Non-pigmented ciliary epithelial cell (primary cell): ENCODE measurements around the gene DGCR6.
"Not testable (repeated sequence)": the region's sequence is repeated elsewhere in the genome, so short reads cannot be mapped to it uniquely, and the experiment has no call there.

ENCODE experiments used
- DNase-seq: peaks from one replicate; pipeline ENCODE4 v3.0.0-alpha.2; 2010; ENCODE audit warnings: low read depth

DGCR6 gene

GRCh38 chr22:18931905-18932652, 26.0 kb downstream of the DGCR6 start:
- no peak for DNase-seq

GRCh38 chr22:18933914-18934313, 27.8 kb downstream of the DGCR6 start:
- no peak for DNase-seq

- DNase-seq = not testable (repeated sequence)
Observed at GRCh38 chr22:18934688-18935087, 28.6 kb downstream of the DGCR6 start.

- DNase-seq = no peak
Observed at GRCh38 chr22:18935889-18936529, 29.9 kb downstream of the DGCR6 start, which contains the start of gene PRODH. PRODH (minus strand) TSS chr22:18936293; CDS start chr22:18936287, 6 bp downstream.

GRCh38 chr22:18938691-18939090, 32.6 kb downstream of the DGCR6 start:
- DNase-seq = not testable (repeated sequence)

- not testable (repeated sequence) for DNase-seq
Observed at GRCh38 chr22:18947105-18947504, 41.0 kb downstream of the DGCR6 start.

GRCh38 chr22:18947905-18948304, 41.8 kb downstream of the DGCR6 start:
- DNase-seq = no peak

- no peak for DNase-seq
Observed at GRCh38 chr22:18950141-18950540, 44.0 kb downstream of the DGCR6 start.

- DNase-seq = no peak
Observed at GRCh38 chr22:18952022-18952421, 45.9 kb downstream of the DGCR6 start.

GRCh38 chr22:18953128-18953527, 47.0 kb downstream of the DGCR6 start:
- not testable (repeated sequence) for DNase-seq

- DNase-seq = not testable (repeated sequence)
Observed at GRCh38 chr22:18954303-18954989, 48.3 kb downstream of the DGCR6 start.

- DNase-seq = no peak
Observed at GRCh38 chr22:18954990-18955571, 49.0 kb downstream of the DGCR6 start.

- no peak for DNase-seq
Observed at GRCh38 chr22:18955696-18956095, 49.6 kb downstream of the DGCR6 start.

GRCh38 chr22:18956121-18956895, 50.2 kb downstream of the DGCR6 start:
- not testable (repeated sequence) for DNase-seq

GRCh38 chr22:18956956-18957355, 50.8 kb downstream of the DGCR6 start:
- DNase-seq = not testable (repeated sequence)

- DNase-seq = not testable (repeated sequence)
Observed at GRCh38 chr22:18957621-18958320, 51.7 kb downstream of the DGCR6 start.

- DNase-seq = not testable (repeated sequence)
Observed at GRCh38 chr22:18958321-18958705, 52.2 kb downstream of the DGCR6 start.

- DNase-seq = peak; percentile 26
Observed at GRCh38 chr22:18958738-18959137, 52.6 kb downstream of the DGCR6 start.

- not testable (repeated sequence) for DNase-seq
Observed at GRCh38 chr22:18959266-18959665, 53.1 kb downstream of the DGCR6 start.

- not testable (repeated sequence) for DNase-seq
Observed at GRCh38 chr22:18959741-18960140, 53.6 kb downstream of the DGCR6 start.
